Brain microvascular endothelial cell (primary cell): ENCODE results near the gene GLS2.

Source experiments
- DNase-seq: peaks from one replicate; pipeline ENCODE4 v3.0.0-alpha.2; 2020
- H3K27ac ChIP-seq: fragments of 250-450 bp; sonication (Bioruptor Pico); 2 replicates; pipeline ENCODE4 v1.5.1; 2020; ENCODE audit warnings: mild to moderate bottlenecking, moderate library complexity
- H3K27me3 ChIP-seq: fragments of 250-450 bp; sonication (Bioruptor Pico); replicated peaks from 2 replicates; pipeline ENCODE4 v1.5.1; 2020; ENCODE audit warnings: mild to moderate bottlenecking
- H3K36me3 ChIP-seq: fragments of 250-450 bp; sonication (Bioruptor Pico); replicated peaks from 2 replicates; pipeline ENCODE4 v1.5.1; 2020; ENCODE audit warnings: mild to moderate bottlenecking
- H3K4me3 ChIP-seq: 2 replicates; pipeline ENCODE4 v1.5.1; 2011; ENCODE audit warnings: low read depth, mild to moderate bottlenecking, control low read depth, low read length, moderate library complexity
- CTCF ChIP-seq: IDR thresholded peaks from 2 replicates; pipeline ENCODE4 v1.5.1; 2011; ENCODE audit warnings: low read depth, mild to moderate bottlenecking, moderate library complexity, low read length, control low read depth, inconsistent platforms; ENCODE audit errors: missing control alignments
- in situ Hi-C: cut with HindIII; loops from 2 replicates; pipeline ENCODE4 v1.10.0; 2017; ENCODE audit warnings: low sequenced_read_pairs, low pct_ligation_motif_present

The GLS2 gene

GRCh38 chr12:56522411-56523193 lies 34.6 kb upstream of the GLS2 start:
- TF ChIP-seq CTCF: no peak
- DNase-seq: peak; percentile 13
- peak overlapping the region; percentile 75 for H3K4me3 ChIP-seq
- H3K36me3 ChIP-seq: no peaks in the 10 kb centered on the region
- no peaks in the 10 kb centered on the region for H3K27me3 ChIP-seq
- in situ Hi-C loops: loop anchor here (25.0 kb wide), 1 partner anchor 90 kb away; no protein-coding TSS in a partner anchor
- H3K27ac ChIP-seq: peak overlapping the region; percentile 75

DNA sequence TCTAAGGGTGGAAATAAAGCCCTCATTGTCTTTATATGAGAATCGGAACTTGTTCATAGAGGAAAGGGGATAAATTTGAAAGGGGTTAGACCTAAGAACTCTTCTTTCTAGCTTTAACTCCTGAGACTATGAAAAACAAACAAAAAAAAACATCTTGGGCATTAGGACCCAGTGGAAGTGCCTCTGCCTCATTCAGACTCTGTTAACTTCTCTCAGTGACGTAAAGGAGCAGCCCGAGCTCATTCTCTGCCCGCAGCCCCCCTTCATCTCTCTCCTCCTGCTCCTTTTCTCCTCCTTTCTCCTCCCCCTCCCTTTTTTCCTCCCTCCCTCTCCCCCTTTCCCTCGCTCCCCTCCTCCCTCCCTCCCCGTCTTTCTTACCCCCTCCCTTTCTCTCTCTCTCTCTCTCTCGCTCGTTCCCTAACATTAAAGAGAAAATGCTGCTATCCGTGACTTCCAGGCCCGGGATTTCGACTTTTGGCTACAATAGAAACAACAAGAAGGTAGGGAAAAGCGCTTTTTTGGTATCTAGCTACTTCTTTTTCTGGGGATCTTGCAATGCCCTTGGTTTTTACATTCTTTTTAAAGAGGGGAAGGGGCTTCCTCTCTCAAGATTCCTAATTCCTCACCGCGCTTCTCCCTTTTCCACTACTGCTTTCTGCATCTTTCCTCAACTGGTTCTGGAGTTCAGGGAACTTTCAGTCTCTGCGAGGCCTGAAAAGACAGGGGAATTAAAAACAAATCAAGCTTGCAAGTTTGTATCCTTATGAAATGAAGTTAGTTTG lies 33.8 kb upstream of the GLS2 start, which contains the start of gene RBMS2:
Gene RBMS2, plus strand, starts transcription at position 231 of the 782 bp plus-strand sequence. Its CDS starts 204 bp downstream, at position 435.
- in situ Hi-C loops: loop anchor here (25.0 kb wide), 1 partner anchor 91 kb away; no protein-coding TSS in a partner anchor

GRCh38 chr12:56521209-56521589 lies 33.2 kb upstream of the GLS2 start:
- H3K4me3 ChIP-seq: peak overlapping the region; percentile 75
- no peak for DNase-seq
- no peaks in the 10 kb centered on the region for H3K27me3 ChIP-seq
- no peak for TF ChIP-seq CTCF
- in situ Hi-C loops: loop anchor here (25.0 kb wide), 1 partner anchor 91 kb away; no protein-coding TSS in a partner anchor
- peak overlapping the region; percentile 63 for H3K27ac ChIP-seq
- H3K36me3 ChIP-seq: no peaks in the 10 kb centered on the region

More for the DNA sequence above, 33.8 kb upstream of the GLS2 start, which contains the start of gene RBMS2:
- DNase-seq: peak; percentile 97
- peak within 1 kb of the TSS; percentile 75 for H3K4me3 ChIP-seq
- H3K36me3 ChIP-seq: no peaks in the 10 kb centered on the region
- no peaks in the 10 kb centered on the region for H3K27me3 ChIP-seq
- peak within 1 kb of the TSS; percentile 75 for H3K27ac ChIP-seq
- TF ChIP-seq CTCF: no peak

DNA sequence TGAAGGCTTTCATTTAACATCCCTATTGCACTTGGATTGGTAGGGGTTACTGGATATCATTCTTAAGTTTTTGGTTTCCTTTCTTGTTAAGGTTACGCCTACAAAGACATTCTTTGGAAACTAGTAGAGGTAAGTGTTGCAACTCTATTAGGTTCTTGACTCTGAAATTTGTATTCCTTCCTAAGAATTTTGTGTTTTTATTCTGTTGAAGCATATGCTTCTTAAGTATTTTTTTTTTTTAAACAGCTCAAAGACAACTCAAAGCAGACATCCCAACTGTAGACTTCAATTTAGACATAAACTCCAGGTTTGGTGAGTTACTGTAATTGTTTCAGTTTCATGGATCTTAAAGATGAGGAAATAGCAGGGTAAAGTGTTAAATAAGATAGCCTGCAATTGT lies 32.5 kb upstream of the GLS2 start:
- in situ Hi-C loops: loop anchor here (25.0 kb wide), 1 partner anchor 92 kb away; no protein-coding TSS in a partner anchor
- DNase-seq: no peak
- H3K27me3 ChIP-seq: no peaks in the 10 kb centered on the region
- TF ChIP-seq CTCF: no peak
- no peaks in the 10 kb centered on the region for H3K36me3 ChIP-seq
- peak overlapping the region; percentile 63 for H3K27ac ChIP-seq
- no peak overlapping the region for H3K4me3 ChIP-seq

GRCh38 chr12:56520048-56520447 lies 32.1 kb upstream of the GLS2 start:
- TF ChIP-seq CTCF: no peak
- peak overlapping the region; percentile 3 for H3K27ac ChIP-seq
- no peaks in the 10 kb centered on the region for H3K36me3 ChIP-seq
- DNase-seq: no peak
- no peaks in the 10 kb centered on the region for H3K27me3 ChIP-seq
- no peak overlapping the region for H3K4me3 ChIP-seq
- in situ Hi-C loops: loop anchor here (25.0 kb wide), 1 partner anchor 92 kb away; no protein-coding TSS in a partner anchor
